HG03095 (cell line): Measurements from ENCODE around the gene RGP1.

Experiments
- ATAC-seq: cut with Tn5 transposase; IDR thresholded peaks from one replicate; pipeline ENCODE4 v1.9.1; 2021; ENCODE audit warnings: moderate library complexity; ENCODE audit not compliant: unreplicated experiment

RGP1 gene

GRCh38 chr9:35766997-35767396 is 17.9 kb downstream of the RGP1 start:
- ATAC-seq: no peak

GRCh38 chr9:35767458-35767857 is 18.4 kb downstream of the RGP1 start:
- ATAC-seq: no peak

- no peak for ATAC-seq
Observed at GRCh38 chr9:35769763-35770162, 20.7 kb downstream of the RGP1 start.

- ATAC-seq: no peak
Observed at GRCh38 chr9:35771075-35771433, 22.0 kb downstream of the RGP1 start.

- ATAC-seq: no peak
Observed at GRCh38 chr9:35771534-35771933, 22.4 kb downstream of the RGP1 start.

GRCh38 chr9:35771943-35772342 is 22.9 kb downstream of the RGP1 start:
- ATAC-seq: no peak

GRCh38 chr9:35774907-35775635 is 26.0 kb downstream of the RGP1 start:
- ATAC-seq: no peak

- no peak for ATAC-seq
Observed at GRCh38 chr9:35776018-35776417, 26.9 kb downstream of the RGP1 start.

- ATAC-seq: no peak
Observed at GRCh38 chr9:35778496-35778895, 29.4 kb downstream of the RGP1 start.

GRCh38 chr9:35781066-35781465 is 32.0 kb downstream of the RGP1 start:
- ATAC-seq: no peak

GRCh38 chr9:35783418-35783817 is 34.3 kb downstream of the RGP1 start:
- no peak for ATAC-seq

GRCh38 chr9:35789541-35789940 is 40.5 kb downstream of the RGP1 start:
- ATAC-seq: no peak

- ATAC-seq: no peak
Observed at GRCh38 chr9:35790025-35790384, 40.9 kb downstream of the RGP1 start.

GRCh38 chr9:35790385-35791296 is 41.6 kb downstream of the RGP1 start:
- ATAC-seq: peak; percentile 64

GRCh38 chr9:35791297-35791921 is 42.3 kb downstream of the RGP1 start, which contains the start of gene NPR2:
NPR2 (plus strand) TSS chr9:35791591; CDS start chr9:35792409, 818 bp downstream.
- ATAC-seq: no peak

- ATAC-seq: no peak
Observed at GRCh38 chr9:35792024-35792813, 43.1 kb downstream of the RGP1 start.

GRCh38 chr9:35792826-35793225 is 43.7 kb downstream of the RGP1 start:
- ATAC-seq: no peak

GRCh38 chr9:35793461-35793860 is 44.4 kb downstream of the RGP1 start:
- no peak for ATAC-seq

GRCh38 chr9:35795695-35796094 is 46.6 kb downstream of the RGP1 start:
- ATAC-seq: no peak

- no peak for ATAC-seq
Observed at GRCh38 chr9:35797311-35798109, 48.4 kb downstream of the RGP1 start.
